G401 (cell line): ENCODE data around the gene MLKL. TPM values are rescaled to one million over a fixed set of nuclear protein-coding genes. Genes with fewer than 3 reads are reported as not detected.
A peak's percentile ranks its signal among the peaks of the same experiment; 100 is the strongest.
"Not testable (repeated sequence)": the region's sequence is repeated elsewhere in the genome, so short reads cannot be mapped to it uniquely, and the experiment has no call there.

Experiments
- DNase-seq: peaks from one replicate; pipeline ENCODE4 v3.0.0-alpha.2; 2015; ENCODE audit warnings: low spot score
- in situ Hi-C: cut with HindIII; loops from 2 replicates; pipeline ENCODE4 v1.10.0; 2016; ENCODE audit warnings: low sequenced_read_pairs, mixed read lengths
- total RNA-seq: library from RNA; depleted of rRNA; stranded (reverse); fragments of >200 nt; shearing (Covaris generic); gene quantifications from 2 replicates; pipeline ENCODE4 v1.2.3, GENCODE V29; 2014

The MLKL gene
- total RNA-seq, 1 experiment from 2014 or later = not detected

DNA sequence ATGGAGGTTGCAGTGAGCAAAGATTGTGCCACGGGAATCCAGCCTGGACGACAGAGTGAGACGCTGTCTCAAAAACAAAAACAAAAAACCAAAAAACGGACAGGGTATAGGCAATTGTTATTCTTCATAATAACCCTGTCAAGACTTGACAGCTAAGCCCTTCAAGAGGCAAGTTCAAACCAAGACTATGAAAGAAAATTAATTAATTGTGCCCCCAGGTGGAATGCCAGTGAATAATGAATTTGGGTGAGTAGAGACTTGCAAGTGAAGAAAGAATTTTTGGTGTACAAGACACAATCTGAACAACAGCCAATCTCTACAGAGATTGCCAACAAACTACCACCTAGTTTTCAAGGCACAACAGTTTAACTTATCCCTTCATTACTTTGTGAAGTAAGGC lies 40.3 kb downstream of the MLKL start:
- no peak for DNase-seq
- in situ Hi-C loops = no loop called here

DNA sequence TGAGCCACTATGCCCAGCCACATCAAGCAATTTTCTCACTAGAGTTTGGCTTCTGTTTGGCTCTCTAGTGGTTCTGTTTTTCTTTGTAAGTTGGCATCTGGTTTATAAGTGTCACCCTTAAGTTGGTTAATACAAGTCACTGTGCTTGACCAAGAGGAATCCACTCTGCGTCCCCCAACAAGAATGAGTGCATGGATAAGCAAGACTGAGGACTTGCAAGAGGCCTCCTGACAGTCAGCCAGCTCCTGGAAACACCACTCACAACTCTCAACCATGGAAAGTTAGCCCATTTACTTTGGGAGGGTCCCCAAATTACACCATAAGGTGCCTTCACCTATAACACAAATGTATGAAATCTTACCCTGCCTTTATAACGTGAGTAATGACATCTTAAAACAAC lies 41.6 kb downstream of the MLKL start:
- DNase-seq = no peak
- in situ Hi-C loops = no loop called here

DNA sequence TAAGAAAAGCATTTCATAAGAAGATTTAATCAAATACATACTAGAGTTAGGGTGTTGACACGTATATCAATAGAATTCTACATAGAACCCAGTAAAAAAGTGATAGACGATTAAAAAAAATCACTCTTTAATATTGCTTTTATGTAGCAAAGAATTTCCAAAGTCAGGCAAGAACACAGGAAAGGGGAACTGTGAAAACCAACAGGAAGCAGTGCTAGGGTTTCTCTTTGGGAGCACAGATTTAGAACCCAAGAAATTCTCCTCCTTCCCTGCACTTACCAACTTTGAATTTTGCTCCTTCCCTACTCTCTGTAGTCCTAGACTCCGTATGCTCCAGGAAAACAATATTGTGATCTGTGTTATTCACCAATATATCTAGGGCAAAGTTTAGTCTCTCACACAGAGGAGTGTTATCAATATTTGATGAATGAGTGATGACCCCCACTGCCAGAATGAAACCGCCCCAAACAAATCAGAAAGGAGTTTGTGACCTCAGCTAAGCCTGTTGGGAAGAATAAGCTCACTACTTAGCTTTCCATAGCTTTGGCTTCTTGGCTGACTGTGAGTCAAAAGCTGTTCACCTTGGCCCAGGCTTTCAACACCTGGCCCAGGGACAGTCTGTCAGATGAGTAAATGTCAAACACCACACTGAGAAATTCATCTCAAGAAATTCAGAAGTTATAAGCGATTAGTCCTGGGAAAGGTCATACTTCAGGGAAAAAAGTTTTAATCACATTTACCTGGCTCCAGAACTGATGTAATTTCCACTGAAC lies 42.6 kb downstream of the MLKL start:
- in situ Hi-C loops = no loop called here
- DNase-seq = no peak

GRCh38 chr16:74654536-74655050 lies 46.1 kb downstream of the MLKL start:
- in situ Hi-C loops = loop anchor here (5.0 kb wide), 1 partner anchor 88 kb away; no protein-coding TSS in a partner anchor
- DNase-seq = no peak

GRCh38 chr16:74652883-74653282 lies 47.8 kb downstream of the MLKL start:
- in situ Hi-C loops = loop anchor here (5.0 kb wide), 1 partner anchor 89 kb away; no protein-coding TSS in a partner anchor
- DNase-seq = not testable (repeated sequence)

GRCh38 chr16:74652249-74652648 lies 48.4 kb downstream of the MLKL start:
- DNase-seq = no peak
- in situ Hi-C loops = loop anchor here (5.0 kb wide), 1 partner anchor 90 kb away; no protein-coding TSS in a partner anchor

GRCh38 chr16:74651841-74652240 lies 48.8 kb downstream of the MLKL start:
- in situ Hi-C loops = loop anchor here (5.0 kb wide), 1 partner anchor 90 kb away; no protein-coding TSS in a partner anchor
- DNase-seq = no peak

DNA sequence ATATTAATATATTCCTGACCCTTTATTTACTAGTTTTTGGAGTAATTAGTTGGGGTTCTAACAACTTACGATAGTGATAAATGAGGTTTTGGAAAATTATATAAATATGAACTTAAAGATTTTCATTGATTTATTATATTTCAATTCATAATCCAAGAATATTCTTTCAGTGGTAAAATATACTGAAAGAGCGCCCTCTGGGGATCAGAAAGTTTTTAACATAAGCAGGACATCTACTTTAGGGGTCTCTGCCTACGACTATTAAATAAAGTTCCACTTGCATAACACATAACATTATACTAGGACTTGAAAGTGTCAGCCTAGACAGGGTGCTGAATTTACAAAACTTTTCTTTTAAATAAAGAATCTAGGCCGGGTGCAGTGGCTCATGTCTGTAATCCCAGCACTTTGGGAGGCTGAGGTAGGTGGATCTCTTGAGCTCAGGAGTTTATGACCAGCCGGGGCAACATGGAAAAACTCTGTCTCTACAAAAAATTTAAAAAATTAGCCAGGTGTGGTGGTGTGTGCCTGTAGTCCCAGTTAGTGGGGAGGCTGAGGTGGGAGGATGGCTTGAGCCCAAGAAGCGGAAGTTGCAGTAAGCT lies 49.6 kb downstream of the MLKL start:
- in situ Hi-C loops = loop anchor here (5.0 kb wide), 1 partner anchor 91 kb away; no protein-coding TSS in a partner anchor
- DNase-seq = peak; percentile 11

DNA sequence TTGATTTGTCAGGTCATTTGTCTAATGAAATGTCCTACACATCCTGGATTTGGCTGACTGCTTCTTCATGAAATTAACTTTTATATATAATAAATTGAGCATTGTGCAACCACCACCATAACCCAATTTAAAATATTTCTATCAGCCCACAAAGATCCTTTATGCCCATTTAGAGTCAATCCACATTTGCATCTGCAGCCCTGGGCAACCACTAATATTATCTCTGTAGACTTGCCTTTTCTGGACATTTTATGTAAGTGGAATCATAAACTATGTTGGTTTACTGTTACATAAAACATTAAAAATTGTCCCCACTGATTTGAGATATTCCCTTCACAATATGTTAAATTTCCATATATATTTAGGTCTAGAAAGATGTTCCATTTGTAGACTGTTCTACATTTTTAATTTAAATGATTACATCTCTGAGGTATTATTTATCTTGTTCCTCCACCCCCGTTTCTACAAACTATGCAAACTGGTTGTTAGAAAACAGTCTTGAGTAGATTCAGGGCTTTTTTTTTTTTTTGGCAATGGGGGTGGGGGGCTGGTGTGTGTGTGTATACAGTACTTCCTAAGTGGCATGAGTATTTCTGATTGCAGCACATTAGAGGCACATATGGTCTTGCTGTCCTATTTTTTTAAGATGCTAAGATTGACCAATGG lies 50.7 kb downstream of the MLKL start:
- in situ Hi-C loops = loop anchor here (5.0 kb wide), 1 partner anchor 92 kb away; no protein-coding TSS in a partner anchor
- no peak for DNase-seq

DNA sequence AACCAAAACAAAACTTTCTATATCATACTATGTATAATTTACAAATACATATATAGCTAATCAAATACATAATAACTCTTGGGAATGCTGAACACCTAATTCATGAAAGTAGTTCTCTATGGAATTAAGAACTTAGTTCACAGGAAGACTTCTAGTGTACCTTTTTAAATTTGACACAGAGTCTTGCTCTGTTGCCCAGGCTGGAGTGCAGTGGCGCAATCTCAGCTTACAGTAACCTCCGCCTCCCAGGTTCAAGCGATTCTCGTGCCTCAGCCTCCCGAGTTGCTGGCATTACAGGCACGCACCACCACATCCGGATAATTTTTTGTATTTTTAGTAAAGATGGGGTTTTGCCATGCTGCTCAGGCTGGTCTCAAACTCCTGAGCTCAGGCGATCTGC lies 58.7 kb downstream of the MLKL start:
- in situ Hi-C loops = no loop called here
- no peak for DNase-seq

DNA sequence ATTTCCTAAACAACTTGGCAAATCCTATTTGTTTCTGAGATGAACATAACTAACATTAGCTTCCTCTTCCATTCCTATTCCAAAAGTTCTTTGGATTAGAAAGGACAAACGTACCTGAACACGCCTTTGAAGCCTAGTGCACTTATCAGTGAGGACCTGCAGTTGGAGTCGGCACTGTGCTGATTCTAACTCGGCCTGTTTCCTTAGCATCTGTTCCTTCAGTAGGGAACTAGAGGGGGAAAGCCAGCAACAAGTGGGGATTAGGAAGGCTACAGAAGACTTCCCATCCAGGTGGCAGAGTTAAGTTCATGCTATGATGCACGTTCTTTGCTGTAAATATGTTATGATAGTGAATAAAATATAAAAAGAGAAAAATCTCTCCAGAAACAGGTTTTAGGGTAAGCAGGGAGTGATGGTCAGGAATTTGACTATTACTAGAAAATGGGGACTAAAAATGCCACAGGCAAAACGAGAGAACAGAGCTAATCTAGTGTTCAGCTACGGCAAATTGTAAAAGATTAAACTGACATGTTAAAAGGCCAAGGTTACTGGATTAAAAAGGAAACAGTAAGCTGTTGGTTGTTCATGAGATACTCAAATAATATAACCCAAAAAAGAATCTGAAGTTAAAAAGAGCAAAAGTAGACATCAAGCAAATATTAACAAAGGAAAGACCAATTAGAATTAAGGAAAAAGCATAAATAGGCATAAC lies 62.8 kb downstream of the MLKL start:
- no peak for DNase-seq
- in situ Hi-C loops = no loop called here

DNA sequence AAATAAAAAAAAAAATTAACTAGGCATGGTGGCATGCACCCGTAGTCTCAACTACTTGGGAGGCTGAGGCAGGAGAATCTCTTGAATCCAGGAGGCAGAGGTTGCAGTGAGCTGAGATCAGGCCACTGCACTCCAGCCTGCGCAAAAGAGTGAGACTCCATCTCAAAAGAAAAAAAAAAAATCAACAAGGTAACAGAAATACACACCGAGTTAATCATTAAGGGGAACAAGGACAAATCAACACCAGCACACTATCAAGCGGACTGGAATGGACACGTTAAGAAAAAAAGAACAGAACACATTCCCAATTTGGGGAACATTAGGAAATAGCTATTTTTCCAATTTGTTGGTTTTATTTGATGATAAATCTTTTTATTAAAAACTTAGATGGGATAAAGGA lies 65.4 kb downstream of the MLKL start:
- DNase-seq = no peak
- in situ Hi-C loops = no loop called here

DNA sequence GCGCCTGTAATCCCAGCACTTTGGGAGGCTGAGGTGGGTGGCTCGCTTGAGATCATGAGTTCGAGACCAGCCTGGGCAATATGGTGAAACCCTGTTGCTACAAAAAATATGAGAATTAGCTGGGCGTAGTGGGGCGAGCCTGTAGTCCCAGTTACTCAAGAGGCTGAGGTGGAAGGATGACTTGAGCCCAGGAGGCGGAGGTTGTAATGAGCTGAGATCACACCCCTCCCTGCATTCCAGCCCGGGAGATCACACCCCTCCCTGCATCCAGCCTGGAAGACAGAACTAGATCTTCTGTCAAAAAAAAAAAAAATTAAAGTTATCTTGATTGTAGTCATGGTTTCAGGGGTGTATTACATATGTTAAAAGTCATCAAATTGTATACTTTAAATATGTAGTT lies 67.0 kb downstream of the MLKL start:
- DNase-seq = no peak
- in situ Hi-C loops = no loop called here

DNA sequence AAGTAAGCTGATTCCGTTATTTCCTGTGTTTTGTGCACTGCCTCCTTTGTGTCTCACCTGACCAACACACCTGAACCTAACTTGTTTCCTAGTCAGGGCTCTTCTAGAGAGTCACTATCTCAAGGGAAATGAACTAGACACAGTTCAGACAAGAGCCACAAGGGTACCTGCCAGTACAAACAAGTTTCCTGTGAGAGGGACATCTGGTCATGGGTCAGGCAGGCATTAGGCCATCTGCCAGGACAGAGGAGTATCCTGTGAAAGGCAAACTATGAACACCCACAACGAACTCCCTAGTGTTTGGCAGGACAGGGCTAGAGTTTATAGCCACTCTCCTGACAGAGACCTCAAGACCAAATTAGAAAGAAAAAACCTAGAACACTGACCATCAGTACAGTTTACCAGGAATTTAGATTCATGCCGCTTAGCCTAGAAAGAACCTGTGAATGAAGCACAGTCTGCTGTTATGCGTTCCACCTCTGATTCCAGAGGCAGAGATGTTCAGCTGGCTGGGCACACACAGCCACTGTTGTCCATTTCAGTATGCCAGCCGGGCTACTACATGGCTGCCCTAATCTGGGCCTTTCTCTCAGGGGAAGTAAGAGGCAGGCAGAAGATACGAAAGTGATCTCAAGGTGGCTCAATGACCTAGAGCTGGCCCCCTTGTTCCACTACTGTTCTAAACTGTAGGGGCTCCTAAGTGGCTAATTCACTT lies 73.0 kb downstream of the MLKL start:
- DNase-seq = no peak
- in situ Hi-C loops = no loop called here

GRCh38 chr16:74626741-74627416 lies 73.8 kb downstream of the MLKL start:
- in situ Hi-C loops = no loop called here
- no peak for DNase-seq

- in situ Hi-C loops = no loop called here
- no peak for DNase-seq
Measured at GRCh38 chr16:74625500-74626350, 74.9 kb downstream of the MLKL start.

- in situ Hi-C loops = no loop called here
- no peak for DNase-seq
Measured at GRCh38 chr16:74623839-74624235, 76.8 kb downstream of the MLKL start.
